K562 (cell line): ENCODE measurements around the gene SPATS2L. TPM values are rescaled to one million over a fixed set of nuclear protein-coding genes. Genes with fewer than 3 reads are reported as not detected.

ENCODE experiments used
- ATAC-seq: fragments of 200-7000 bp; cut with Tn5 transposase; 3 replicates; pipeline ENCODE4 v1.9.1; 2020; ENCODE audit warnings: moderate library complexity
- BruUV-seq: library from RNA; stranded (reverse); fragments of 400-500 nt; replicated peaks from 2 replicates; lab custom pipeline; 2021; lab: Mats Ljungman, UMichigan
- CTCF ChIA-PET: fragments of 300-600 bp; formaldehyde crosslinking; extraction: SDS; loops from one replicate; lab custom pipeline; 2021; ENCODE audit warnings: low intra/inter-chr PET ratio; lab: Yijun Ruan, JAX
- POLR2A ChIA-PET: fragments of 300-600, 350-650 bp; sonication (Branson Sonifier 250); formaldehyde crosslinking; extraction: SDS; loops from one replicate; lab custom pipeline; 2021; ENCODE audit warnings: antibody characterized with exemption, inconsistent platforms; lab: Yijun Ruan, JAX
- DNase-seq, 4 experiments: peaks; one replicate each; pipeline versions ENCODE4 v3.0.0 to v3.0.0-alpha.2; 2011 to 2018; ENCODE audit warnings: low spot score in 3 of 4, mixed read lengths in 3 of 4; ENCODE audit errors: extremely low read depth in 1 of 4
- FAIRE-seq: peaks from 2 replicates; lab custom pipeline; 2011; peaks lifted over from hg19 to GRCh38; lab: Jason Lieb, UNC
- H2AFZ ChIP-seq: 2 replicates; pipeline ENCODE4 v1.6.0; 2011; ENCODE audit warnings: low read depth, low read length, control low read depth, inconsistent platforms
- H3K27ac ChIP-seq: fragments of 200-600 bp; 3 replicates; pipeline ENCODE4 v1.8.0; 2011; ENCODE audit warnings: low read depth, mild to moderate bottlenecking, control low read depth, inconsistent platforms, low read length, moderate library complexity, mixed read lengths; ENCODE audit errors: extremely low read depth
- H3K27me3 ChIP-seq, 2 experiments: fragments of 300-600 bp in 1 of 2; 2 replicates in 1 of 2; 3 replicates in 1 of 2; pipeline versions ENCODE4 v1.6.0 to v1.8.0; 2011; ENCODE audit warnings: inconsistent platforms in 2 of 2, low read length in 2 of 2, mild to moderate bottlenecking in 1 of 2, mixed read lengths in 1 of 2, moderate library complexity in 1 of 2; ENCODE audit not compliant: control insufficient read depth in 2 of 2, insufficient read depth in 2 of 2
- H3K36me3 ChIP-seq: fragments of 300-600 bp; 3 replicates; pipeline ENCODE4 v1.8.0; 2011; ENCODE audit warnings: mild to moderate bottlenecking, low read length, inconsistent platforms; ENCODE audit not compliant: control insufficient read depth, insufficient read depth
- H3K4me1 ChIP-seq, 2 experiments: fragments of 200-600 bp in 1 of 2; replicated peaks in 1 of 2; 2 replicates in 1 of 2; 3 replicates in 1 of 2; pipeline versions ENCODE4 v1.5.1 to v1.8.0; 2011; ENCODE audit warnings: inconsistent platforms in 2 of 2, low read length in 2 of 2, mild to moderate bottlenecking in 1 of 2, mixed read lengths in 1 of 2, moderate library complexity in 1 of 2; ENCODE audit not compliant: control insufficient read depth in 2 of 2, insufficient read depth in 2 of 2
- H3K4me2 ChIP-seq: 2 replicates; pipeline ENCODE4 v1.6.1; 2011; ENCODE audit warnings: low read length, control low read depth, inconsistent platforms, mixed read lengths; ENCODE audit not compliant: insufficient read depth
- H3K4me3 ChIP-seq: fragments of 200-600 bp; sonication (generic), shearing (Covaris generic); 2 replicates; pipeline ENCODE4 v1.5.1; 2016; ENCODE audit warnings: control low read depth, inconsistent platforms
- H3K79me2 ChIP-seq: fragments of 200-600 bp; 3 replicates; pipeline ENCODE4 v1.8.0; 2011; ENCODE audit warnings: low read length, inconsistent platforms; ENCODE audit not compliant: control insufficient read depth, insufficient read depth
- H3K9ac ChIP-seq, 2 experiments: 2 replicates each; pipeline versions ENCODE4 v1.6.0 to v1.6.1; 2011; ENCODE audit warnings: low read depth in 2 of 2, low read length in 2 of 2, control low read depth in 1 of 2, inconsistent platforms in 1 of 2, mild to moderate bottlenecking in 1 of 2, mixed read lengths in 1 of 2; ENCODE audit not compliant: insufficient read depth in 1 of 2
- H3K9me1 ChIP-seq: one replicate; pipeline ENCODE4 v1.6.0; 2011; ENCODE audit warnings: inconsistent platforms, mild to moderate bottlenecking, low read length, moderate library complexity; ENCODE audit not compliant: control insufficient read depth, insufficient read depth
- H3K9me3 ChIP-seq: replicated peaks from 2 replicates; pipeline ENCODE4 v1.5.1; 2011; ENCODE audit warnings: low read depth, low read length, inconsistent platforms; ENCODE audit not compliant: control insufficient read depth, insufficient read depth
- H4K20me1 ChIP-seq: replicated peaks from 2 replicates; pipeline ENCODE4 v1.6.1; 2011; ENCODE audit warnings: low read length, inconsistent platforms, mixed read lengths; ENCODE audit not compliant: control insufficient read depth, insufficient read depth
- ELF1 ChIP-seq: fragments of 200-800 bp; sonication (Bioruptor generic); IDR thresholded peaks from 2 replicates; pipeline ENCODE4 v1.6.1; 2016; ENCODE audit warnings: missing genetic modification characterization, missing compliant biosample characterization
- MECOM ChIP-seq: fragments of 250-450 bp; sonication (Bioruptor Pico); IDR thresholded peaks from 2 replicates; pipeline ENCODE4 v1.8.0; 2022; ENCODE audit warnings: inconsistent platforms
- PCBP2 ChIP-seq: fragments of 200-400 bp; formaldehyde crosslinking; IDR thresholded peaks from 2 replicates; pipeline ENCODE4 v1.6.1; 2018; ENCODE audit warnings: low read length, low read depth, mild to moderate bottlenecking, moderate library complexity; ENCODE audit not compliant: poor library complexity, severe bottlenecking
- POLR2B ChIP-seq: fragments of 450-650 bp; IDR thresholded peaks from 2 replicates; pipeline ENCODE4 v1.6.1; 2018; ENCODE audit warnings: low read depth; ENCODE audit not compliant: partially characterized antibody
- SAP30 ChIP-seq: fragments of 200-600 bp; sonication (generic); IDR thresholded peaks from 2 replicates; pipeline ENCODE4 v1.6.1; 2012; ENCODE audit warnings: borderline replicate concordance, low read depth, mild to moderate bottlenecking, moderate library complexity, low read length, control low read depth, inconsistent platforms; ENCODE audit not compliant: insufficient read depth, poor library complexity, severe bottlenecking
- SOX6 ChIP-seq: fragments of 450-650 bp; IDR thresholded peaks from 2 replicates; pipeline ENCODE4 v1.6.1; 2014; ENCODE audit warnings: mild to moderate bottlenecking
- SRSF9 ChIP-seq: fragments of 200-400 bp; formaldehyde crosslinking; IDR thresholded peaks from 2 replicates; pipeline ENCODE4 v1.6.1; 2017; ENCODE audit warnings: low read depth, low read length, borderline replicate concordance
- WGBS: fragments of 100-300 bp; shearing (Covaris generic); methylation state at CpG from one replicate; pipeline ENCODE4 v1.1.6; 2016; ENCODE audit warnings: low coverage, mixed read lengths; ENCODE audit not compliant: insufficient coverage; ENCODE audit errors: missing lambda C conversion rate; 5-methylcytosine and 5-hydroxymethylcytosine counted together
- in situ Hi-C: fragments of 300-500 bp; cut with MboI; formaldehyde crosslinking; loops from 4 replicates; pipeline ENCODE4 v1.15.0; 2018; ENCODE audit warnings: inconsistent platforms, mixed read lengths
- intact Hi-C: fragments of 100-400 bp; cut with micrococcal nuclease; formaldehyde crosslinking; loops from 2 replicates; pipeline ENCODE4 v1.14.2; 2022
- polyA plus RNA-seq, 8 experiments: library from polyadenylated mRNA; depleted of rRNA in 4 of 8; stranded (reverse) in 5 of 8; unstranded in 3 of 8; fragments of >200 nt; fragmentation: Nextera tagmentation in 2 of 8; fragmentation: Illumina TruSeq in 1 of 8; extraction: Ambion mirVana in 2 of 8; extraction: Trizol in 1 of 8; gene quantifications; 2 replicates each; pipeline versions ENCODE4 v1.2.1 to v1.2.3, GENCODE V29; 2011 to 2014; ENCODE audit warnings: inconsistent platforms in 1 of 8, missing spikeins in 1 of 8
- total RNA-seq, 7 experiments: library from RNA; depleted of rRNA in 6 of 7; stranded (reverse); fragments of >200 nt in 6 of 7; fragmentation: Illumina TruSeq in 2 of 7; extraction: Trizol in 2 of 7; gene quantifications; 2 replicates each; pipeline versions ENCODE4 v1.2.1 to v1.2.3, GENCODE V29; 2011 to 2021; ENCODE audit warnings: low replicate concordance in 1 of 7
- TF ChIP-seq, protein P1 (sequence below): fragments of 450-650 bp; IDR thresholded peaks from 2 replicates; pipeline ENCODE4 v1.6.1; 2016; ENCODE audit warnings: low read depth
- TF ChIP-seq, protein P2 (sequence below): fragments of 250-450 bp; sonication (Bioruptor Pico); IDR thresholded peaks from 2 replicates; pipeline ENCODE4 v1.9.0; 2021; ENCODE audit warnings: mild to moderate bottlenecking

SPATS2L gene
- total and polyA plus RNA-seq, 9 of the 15 experiments (the other 6 are each of a cell fraction or from before 2014, with no cell fraction given) = 11.3 to 41.5 (median 24.9) TPM

DNA sequence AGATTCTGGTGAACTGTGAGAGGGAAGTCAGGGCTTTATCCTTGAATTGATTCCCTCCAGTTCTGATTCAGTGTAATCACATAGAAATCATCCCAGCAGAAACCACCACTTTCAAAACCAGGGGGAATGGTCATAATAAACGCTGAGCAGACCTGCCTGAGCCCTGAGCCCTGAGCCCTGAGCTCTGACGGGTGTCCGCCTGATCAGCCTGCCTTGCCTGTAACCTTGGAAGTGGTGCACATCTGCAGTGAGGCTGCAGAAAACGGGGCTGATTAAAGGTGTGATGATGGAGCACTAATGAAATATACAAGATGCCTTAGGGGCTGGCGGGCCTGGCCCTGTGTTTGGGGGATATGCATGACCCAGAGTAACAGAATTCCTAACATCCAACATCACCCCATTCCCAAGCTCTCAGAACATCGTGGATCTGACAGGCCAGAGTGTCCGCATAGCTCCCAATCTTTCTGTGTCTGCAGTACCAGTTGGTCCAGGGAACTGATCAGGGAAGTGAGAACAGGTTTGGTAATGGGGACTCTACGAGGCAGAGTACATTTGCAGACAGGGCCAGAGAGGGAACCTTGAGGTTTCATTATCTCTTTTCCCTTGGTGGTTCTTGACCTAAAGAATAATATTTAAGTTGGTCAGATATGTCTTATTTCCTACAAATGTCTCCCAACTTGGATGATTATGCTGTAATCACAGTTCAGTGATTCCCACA lies 165.6 kb downstream of the SPATS2L start:
- no peaks in the 10 kb centered on the region for H3K9me3 ChIP-seq
- 49% methylated on average over 6 of the region's 8 CpGs for WGBS
- no peaks in the 10 kb centered on the region for H4K20me1 ChIP-seq
- in situ Hi-C loops (loop anchor here (5.0 kb wide), 1 partner anchor 500 kb away; no protein-coding TSS in a partner anchor), intact Hi-C loops (loop anchor here (2.0 to 5.0 kb wide), 2 partner anchors 165 to 491 kb away; partner anchors contain the start of gene SPATS2L)
- H3K27ac ChIP-seq = no peak overlapping the region
- H3K79me2 ChIP-seq = no peaks in the 10 kb centered on the region
- H3K4me3 ChIP-seq = no peak overlapping the region
- H3K4me2 ChIP-seq = no peak overlapping the region
- H3K4me1 ChIP-seq = no peaks in the 10 kb centered on the region
- no peaks in the 10 kb centered on the region for H3K9me1 ChIP-seq
- ChIA-PET POLR2A (interaction anchor here (0.7 to 1.2 kb wide), 2 partner anchors 9 to 756 kb away, joined by 3 to 4 read pairs; no protein-coding TSS in a partner anchor), CTCF (interaction anchor here (0.9 to 1.2 kb wide), 2 partner anchors 9 to 492 kb away, joined by 4 to 18 read pairs; no protein-coding TSS in a partner anchor)
- TF ChIP-seq SAP30 (no peak), SOX6 (no peak), PCBP2 (no peak), SRSF9 (no peak), MECOM (CRISPR knock-in tag) (no peak), POLR2B (no peak), ELF1 (tag) (no peak)
- TF ChIP-seq, protein P1, sequence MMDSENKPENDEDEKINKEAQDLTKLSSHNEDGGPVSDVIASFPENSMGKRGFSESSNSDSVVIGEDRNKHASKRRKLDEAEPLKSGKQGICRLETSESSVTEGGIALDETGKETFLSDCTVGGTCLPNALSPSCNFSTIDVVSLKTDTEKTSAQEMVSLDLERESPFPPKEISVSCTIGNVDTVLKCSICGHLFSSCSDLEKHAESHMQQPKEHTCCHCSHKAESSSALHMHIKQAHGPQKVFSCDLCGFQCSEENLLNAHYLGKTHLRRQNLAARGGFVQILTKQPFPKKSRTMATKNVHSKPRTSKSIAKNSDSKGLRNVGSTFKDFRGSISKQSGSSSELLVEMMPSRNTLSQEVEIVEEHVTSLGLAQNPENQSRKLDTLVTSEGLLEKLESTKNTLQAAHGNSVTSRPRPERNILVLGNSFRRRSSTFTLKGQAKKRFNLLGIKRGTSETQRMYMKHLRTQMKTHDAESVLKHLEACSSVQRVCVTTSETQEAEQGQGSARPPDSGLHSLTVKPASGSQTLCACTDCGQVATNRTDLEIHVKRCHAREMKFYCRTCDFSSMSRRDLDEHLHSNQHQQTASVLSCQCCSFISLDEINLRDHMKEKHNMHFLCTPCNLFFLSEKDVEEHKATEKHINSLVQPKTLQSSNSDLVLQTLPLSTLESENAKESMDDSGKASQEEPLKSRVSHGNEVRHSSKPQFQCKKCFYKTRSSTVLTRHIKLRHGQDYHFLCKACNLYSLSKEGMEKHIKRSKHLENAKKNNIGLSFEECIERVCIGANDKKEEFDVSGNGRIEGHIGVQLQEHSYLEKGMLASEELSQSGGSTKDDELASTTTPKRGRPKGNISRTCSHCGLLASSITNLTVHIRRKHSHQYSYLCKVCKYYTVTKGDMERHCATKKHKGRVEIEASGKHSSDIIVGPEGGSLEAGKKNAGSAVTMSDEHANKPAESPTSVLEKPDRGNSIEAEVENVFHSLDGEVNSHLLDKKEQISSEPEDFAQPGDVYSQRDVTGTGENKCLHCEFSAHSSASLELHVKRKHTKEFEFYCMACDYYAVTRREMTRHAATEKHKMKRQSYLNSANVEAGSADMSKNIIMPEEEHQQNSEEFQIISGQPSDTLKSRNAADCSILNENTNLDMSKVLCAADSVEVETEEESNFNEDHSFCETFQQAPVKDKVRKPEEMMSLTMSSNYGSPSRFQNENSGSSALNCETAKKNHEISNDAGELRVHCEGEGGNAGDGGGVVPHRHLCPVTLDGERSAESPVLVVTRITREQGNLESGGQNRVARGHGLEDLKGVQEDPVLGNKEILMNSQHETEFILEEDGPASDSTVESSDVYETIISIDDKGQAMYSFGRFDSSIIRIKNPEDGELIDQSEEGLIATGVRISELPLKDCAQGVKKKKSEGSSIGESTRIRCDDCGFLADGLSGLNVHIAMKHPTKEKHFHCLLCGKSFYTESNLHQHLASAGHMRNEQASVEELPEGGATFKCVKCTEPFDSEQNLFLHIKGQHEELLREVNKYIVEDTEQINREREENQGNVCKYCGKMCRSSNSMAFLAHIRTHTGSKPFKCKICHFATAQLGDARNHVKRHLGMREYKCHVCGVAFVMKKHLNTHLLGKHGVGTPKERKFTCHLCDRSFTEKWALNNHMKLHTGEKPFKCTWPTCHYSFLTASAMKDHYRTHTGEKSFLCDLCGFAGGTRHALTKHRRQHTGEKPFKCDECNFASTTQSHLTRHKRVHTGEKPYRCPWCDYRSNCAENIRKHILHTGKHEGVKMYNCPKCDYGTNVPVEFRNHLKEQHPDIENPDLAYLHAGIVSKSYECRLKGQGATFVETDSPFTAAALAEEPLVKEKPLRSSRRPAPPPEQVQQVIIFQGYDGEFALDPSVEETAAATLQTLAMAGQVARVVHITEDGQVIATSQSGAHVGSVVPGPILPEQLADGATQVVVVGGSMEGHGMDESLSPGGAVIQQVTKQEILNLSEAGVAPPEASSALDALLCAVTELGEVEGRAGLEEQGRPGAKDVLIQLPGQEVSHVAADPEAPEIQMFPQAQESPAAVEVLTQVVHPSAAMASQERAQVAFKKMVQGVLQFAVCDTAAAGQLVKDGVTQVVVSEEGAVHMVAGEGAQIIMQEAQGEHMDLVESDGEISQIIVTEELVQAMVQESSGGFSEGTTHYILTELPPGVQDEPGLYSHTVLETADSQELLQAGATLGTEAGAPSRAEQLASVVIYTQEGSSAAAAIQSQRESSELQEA = no peak
- TF ChIP-seq, protein P2, sequence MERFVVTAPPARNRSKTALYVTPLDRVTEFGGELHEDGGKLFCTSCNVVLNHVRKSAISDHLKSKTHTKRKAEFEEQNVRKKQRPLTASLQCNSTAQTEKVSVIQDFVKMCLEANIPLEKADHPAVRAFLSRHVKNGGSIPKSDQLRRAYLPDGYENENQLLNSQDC (CRISPR knock-in tag) = no peak
- no peaks in the 10 kb centered on the region for H3K27me3 ChIP-seq
- DNase-seq = no peak
- BruUV-seq = no TSS peak
- H3K9ac ChIP-seq = no peak overlapping the region
- no peak overlapping the region for H2AFZ ChIP-seq
- no peak for ATAC-seq
- no peak for FAIRE-seq
- H3K36me3 ChIP-seq = no peaks in the 10 kb centered on the region; the same call in 2 of the 3 replicates
